Ramos (cell line): Measurements from ENCODE around the gene CCDC92B.

Source experiments
- in situ Hi-C: fragments of 300-500 bp; cut with MboI; formaldehyde crosslinking; loops from one replicate; pipeline ENCODE4 v1.14.3; 2022; ENCODE audit warnings: low sequenced_read_pairs; ENCODE audit not compliant: unreplicated experiment

CCDC92B gene

GRCh38 chr17:2779545-2779944, 30.1 kb upstream of the CCDC92B start:
- in situ Hi-C loops: no loop called here

- in situ Hi-C loops: no loop called here
Measured at GRCh38 chr17:2778489-2778888, 29.0 kb upstream of the CCDC92B start.

GRCh38 chr17:2777242-2777867, 27.9 kb upstream of the CCDC92B start:
- in situ Hi-C loops: no loop called here

- in situ Hi-C loops: no loop called here
Measured at GRCh38 chr17:2776589-2777241, 27.3 kb upstream of the CCDC92B start.

- in situ Hi-C loops: no loop called here
Measured at GRCh38 chr17:2775206-2775605, 25.8 kb upstream of the CCDC92B start.

- in situ Hi-C loops: no loop called here
Measured at GRCh38 chr17:2770129-2770528, 20.7 kb upstream of the CCDC92B start.

- in situ Hi-C loops: no loop called here
Measured at GRCh38 chr17:2758870-2759269, 9.4 kb upstream of the CCDC92B start.

GRCh38 chr17:2755891-2756724, 6.7 kb upstream of the CCDC92B start:
- in situ Hi-C loops: no loop called here

- in situ Hi-C loops: no loop called here
Measured at GRCh38 chr17:2751491-2751890, 2.0 kb upstream of the CCDC92B start.

GRCh38 chr17:2750721-2751120, 1.3 kb upstream of the CCDC92B start:
- in situ Hi-C loops: no loop called here

- in situ Hi-C loops: no loop called here
Measured at GRCh38 chr17:2749784-2750181, 331 bp upstream of the CCDC92B start.

- in situ Hi-C loops: no loop called here
Measured at GRCh38 chr17:2745317-2746037, 4.0 kb downstream of the CCDC92B start.

GRCh38 chr17:2737693-2738092, 11.8 kb downstream of the CCDC92B start:
- in situ Hi-C loops: no loop called here

- in situ Hi-C loops: no loop called here
Measured at GRCh38 chr17:2736956-2737355, 12.5 kb downstream of the CCDC92B start.

- in situ Hi-C loops: no loop called here
Measured at GRCh38 chr17:2735896-2736295, 13.6 kb downstream of the CCDC92B start.

- in situ Hi-C loops: no loop called here
Measured at GRCh38 chr17:2734939-2735338, 14.5 kb downstream of the CCDC92B start.

- in situ Hi-C loops: no loop called here
Measured at GRCh38 chr17:2731807-2732206, 17.6 kb downstream of the CCDC92B start.

- in situ Hi-C loops: no loop called here
Measured at GRCh38 chr17:2730764-2731353, 18.6 kb downstream of the CCDC92B start.

- in situ Hi-C loops: no loop called here
Measured at GRCh38 chr17:2724784-2725164, 24.7 kb downstream of the CCDC92B start.

GRCh38 chr17:2723997-2724783, 25.3 kb downstream of the CCDC92B start:
- in situ Hi-C loops: no loop called here
